Nephron progenitor cell (in vitro differentiated cells): ENCODE results near the gene CORO6.

Source experiments
- DNase-seq: peaks from one replicate; pipeline ENCODE4 v3.0.0; 2021
- H3K27ac Mint-ChIP-seq: 2 replicates; pipeline ENCODE4 v1.8.0; 2021; ENCODE audit warnings: mild to moderate bottlenecking, moderate library complexity, mixed read lengths
- H3K27me3 Mint-ChIP-seq: 2 replicates; pipeline ENCODE4 v1.8.0; 2021; ENCODE audit warnings: mild to moderate bottlenecking, low read depth, mixed read lengths; ENCODE audit not compliant: poor library complexity
- H3K36me3 Mint-ChIP-seq: 2 replicates; pipeline ENCODE4 v1.8.0; 2021; ENCODE audit warnings: low read depth, mixed read lengths
- H3K4me1 Mint-ChIP-seq: 2 replicates; pipeline ENCODE4 v1.8.0; 2021; ENCODE audit warnings: mixed read lengths
- H3K4me3 Mint-ChIP-seq: 2 replicates; pipeline ENCODE4 v1.8.0; 2021; ENCODE audit warnings: mild to moderate bottlenecking, moderate library complexity, mixed read lengths
- H3K9me3 Mint-ChIP-seq: 2 replicates; pipeline ENCODE4 v1.8.0; 2021; ENCODE audit warnings: mild to moderate bottlenecking, moderate library complexity, mixed read lengths
- CTCF ChIP-seq: fragments of 200-600 bp; sonication (generic); IDR thresholded peaks from 2 replicates; pipeline ENCODE4 v1.5.0; 2021; ENCODE audit warnings: antibody characterized with exemption

Gene CORO6

GRCh38 chr17:29582254-29582765, 40.4 kb downstream of the CORO6 start:
- Mint-ChIP-seq H3K9me3 (no peaks in the 10 kb centered on the region), H3K27me3 (peaks cover 2% of the 10 kb centered on the region), H3K4me3 (no peak overlapping the region), H3K4me1 (peaks cover 42% of the 10 kb centered on the region), H3K27ac (no peak overlapping the region), H3K36me3 (peaks cover 28% of the 10 kb centered on the region)
- DNase-seq = no peak
- no peak for TF ChIP-seq CTCF

- Mint-ChIP-seq H3K36me3 (peaks cover 28% of the 10 kb centered on the region), H3K27me3 (peaks cover 2% of the 10 kb centered on the region), H3K27ac (no peak overlapping the region), H3K9me3 (no peaks in the 10 kb centered on the region), H3K4me3 (no peak overlapping the region), H3K4me1 (peaks cover 41% of the 10 kb centered on the region)
- TF ChIP-seq CTCF = no peak
- no peak for DNase-seq
These were observed 41.0 kb downstream of the CORO6 start for GRCh38 chr17:29581583-29582253.

GRCh38 chr17:29579866-29580771, 42.6 kb downstream of the CORO6 start:
- peaks cover 36% of the 10 kb centered on the region for H3K4me1 Mint-ChIP-seq
- no peak overlapping the region for H3K4me3 Mint-ChIP-seq
- H3K27ac Mint-ChIP-seq = no peak overlapping the region
- peak; percentile 67 for TF ChIP-seq CTCF
- no peaks in the 10 kb centered on the region for H3K9me3 Mint-ChIP-seq
- H3K27me3 Mint-ChIP-seq = peaks cover 2% of the 10 kb centered on the region
- H3K36me3 Mint-ChIP-seq = peaks cover 28% of the 10 kb centered on the region
- peak; percentile 79 for DNase-seq

GRCh38 chr17:29578626-29579485, 43.9 kb downstream of the CORO6 start:
- H3K9me3 Mint-ChIP-seq = no peaks in the 10 kb centered on the region

More at GRCh38 chr17:29578626-29579485, 43.9 kb downstream of the CORO6 start:
- peaks cover 28% of the 10 kb centered on the region for H3K36me3 Mint-ChIP-seq
- no peak overlapping the region for H3K4me3 Mint-ChIP-seq
- DNase-seq = no peak
- peaks cover 25% of the 10 kb centered on the region for H3K4me1 Mint-ChIP-seq
- peaks cover 2% of the 10 kb centered on the region for H3K27me3 Mint-ChIP-seq
- H3K27ac Mint-ChIP-seq = no peak overlapping the region
- TF ChIP-seq CTCF = no peak
